ENCODE measurements around the gene ELF1. TPM values are rescaled to one million over a fixed set of nuclear protein-coding genes. Genes with fewer than 3 reads are reported as not detected.
"Not testable (repeated sequence)": the region's sequence is repeated elsewhere in the genome, so short reads cannot be mapped to it uniquely, and the experiment has no call there.

Gene ELF1
- total and polyA plus RNA-seq, 2 experiments from 2014 or later: 7.0 to 12.7 TPM

DNA sequence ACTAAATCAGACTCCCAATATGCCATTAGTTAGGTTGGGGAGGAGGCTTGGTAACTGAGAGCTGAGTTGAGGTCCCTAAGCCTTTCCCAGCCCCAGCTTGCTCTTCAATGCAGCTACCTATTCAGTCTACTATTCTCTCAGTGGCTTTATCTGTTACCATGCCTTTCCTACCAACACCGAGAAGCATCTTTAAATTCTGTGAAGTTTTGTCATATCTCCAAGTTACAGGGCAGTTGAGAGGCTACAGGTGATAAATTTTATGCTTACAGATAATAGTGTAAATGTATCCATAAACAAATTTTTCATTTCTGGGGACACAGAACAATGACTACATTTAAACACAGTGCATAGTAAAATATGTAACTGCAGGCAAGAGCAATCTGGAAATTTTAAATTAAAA is 110.6 kb downstream of the ELF1 start:
- no peaks in the 10 kb centered on the region for H3K4me1 ChIP-seq (ENCODE audit: insufficient read depth)
- H3K27ac ChIP-seq (ENCODE audit: low read depth): no peak overlapping the region
- no peaks in the 10 kb centered on the region for H3K36me3 Mint-ChIP-seq (ENCODE audit: low read depth)
- no peaks in the 10 kb centered on the region; the same call in 1 of the 2 replicates for H3K36me3 ChIP-seq (ENCODE audit: insufficient read depth)
- no peak overlapping the region for H3K4me3 Mint-ChIP-seq
- H3K9me3 Mint-ChIP-seq: no peaks in the 10 kb centered on the region
- H3F3A ChIP-seq (replicated peaks; ENCODE audit: low read depth): no peaks in the 10 kb centered on the region
- H3K4me2 ChIP-seq: no peak overlapping the region
- no peak overlapping the region for H3K27ac Mint-ChIP-seq
- H3K27me3 Mint-ChIP-seq (ENCODE audit: insufficient read depth, low read depth, poor library complexity): peaks cover 2% of the 10 kb centered on the region
- no peak overlapping the region for H2AFZ ChIP-seq
- no peak for TF ChIP-seq EZH2phosphoT487 (IDR thresholded peaks at IDR 0.05; ENCODE audit: unreplicated experiment)
- no peaks in the 10 kb centered on the region for H3K79me2 ChIP-seq (replicated peaks; ENCODE audit: insufficient read depth)
- DNase-seq (ENCODE audit: low spot score) (no peak), ATAC-seq (no peak)
- H3K9me2 ChIP-seq (ENCODE audit: insufficient read depth): no peaks in the 10 kb centered on the region
- no peak overlapping the region for H3K4me3 ChIP-seq
- no peaks in the 10 kb centered on the region for H3K27me3 ChIP-seq (ENCODE audit: insufficient read depth)
- H4K20me1 ChIP-seq (replicated peaks; ENCODE audit: insufficient read depth): no peaks in the 10 kb centered on the region
- H3K4me1 Mint-ChIP-seq: no peaks in the 10 kb centered on the region

DNA sequence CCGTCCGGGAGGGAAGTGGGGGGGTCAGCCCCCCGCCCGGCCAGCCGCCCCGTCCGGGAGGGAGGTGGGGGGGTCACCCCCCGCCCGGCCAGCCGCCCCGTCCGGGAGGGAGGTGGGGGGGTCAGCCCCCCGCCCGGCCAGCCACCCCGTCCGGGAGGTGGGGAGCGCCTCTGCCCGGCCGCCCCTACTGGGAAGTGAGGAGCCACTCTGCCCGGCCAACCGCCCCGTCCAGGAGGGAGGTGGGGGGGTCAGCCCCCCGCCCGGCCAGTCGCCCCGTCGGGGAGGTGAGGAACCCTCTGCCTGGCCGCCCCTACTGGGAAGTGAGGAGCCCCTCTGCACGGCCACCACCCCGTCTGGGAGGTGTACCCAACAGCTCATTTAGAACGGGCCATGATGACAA is 118.1 kb downstream of the ELF1 start:
- not testable (repeated sequence) for DNase-seq (ENCODE audit: low spot score); H3K4me1 ChIP-seq (ENCODE audit: insufficient read depth); H3K27me3 ChIP-seq (ENCODE audit: insufficient read depth)

GRCh38 chr13:40900568-40900967 is 118.5 kb downstream of the ELF1 start:
- not testable (repeated sequence) for H2AFZ ChIP-seq; H3K4me1 Mint-ChIP-seq; H3K27me3 Mint-ChIP-seq (ENCODE audit: insufficient read depth, low read depth, poor library complexity); H4K20me1 ChIP-seq (replicated peaks; ENCODE audit: insufficient read depth); H3K27me3 ChIP-seq (ENCODE audit: insufficient read depth); ATAC-seq; H3K27ac ChIP-seq (ENCODE audit: low read depth); H3K4me1 ChIP-seq (ENCODE audit: insufficient read depth); H3K27ac Mint-ChIP-seq; H3K9me2 ChIP-seq (ENCODE audit: insufficient read depth); H3K4me3 ChIP-seq; H3F3A ChIP-seq (replicated peaks; ENCODE audit: low read depth); H3K36me3 Mint-ChIP-seq (ENCODE audit: low read depth); H3K79me2 ChIP-seq (replicated peaks; ENCODE audit: insufficient read depth); H3K4me3 Mint-ChIP-seq; DNase-seq (ENCODE audit: low spot score); H3K36me3 ChIP-seq (ENCODE audit: insufficient read depth); H3K4me2 ChIP-seq
- H3K9me3 Mint-ChIP-seq: peaks cover 11% of the 10 kb centered on the region; the same call in 2 of the 3 replicates

More for the DNA sequence above, 118.1 kb downstream of the ELF1 start:
- peaks cover 11% of the 10 kb centered on the region; the same call in 2 of the 3 replicates for H3K9me3 Mint-ChIP-seq
- H3K36me3 ChIP-seq (ENCODE audit: insufficient read depth); H3K27ac ChIP-seq (ENCODE audit: low read depth); H3K27me3 Mint-ChIP-seq (ENCODE audit: insufficient read depth, low read depth, poor library complexity); H3K79me2 ChIP-seq (replicated peaks; ENCODE audit: insufficient read depth); H3K27ac Mint-ChIP-seq; H3K4me3 Mint-ChIP-seq; ATAC-seq; H3K9me2 ChIP-seq (ENCODE audit: insufficient read depth); H2AFZ ChIP-seq; H3K36me3 Mint-ChIP-seq (ENCODE audit: low read depth); H4K20me1 ChIP-seq (replicated peaks; ENCODE audit: insufficient read depth); H3K4me1 Mint-ChIP-seq; H3F3A ChIP-seq (replicated peaks; ENCODE audit: low read depth); H3K4me3 ChIP-seq; H3K4me2 ChIP-seq: not testable (repeated sequence)

- Histone ChIP-seq H2AFZ (no peak overlapping the region), H3K79me2 (replicated peaks; ENCODE audit: insufficient read depth) (no peaks in the 10 kb centered on the region)
- TF ChIP-seq POLR2AphosphoS5 (IDR thresholded peaks at IDR 0.05; ENCODE audit: low read depth): no peak
- TF ChIP-seq, protein P1, sequence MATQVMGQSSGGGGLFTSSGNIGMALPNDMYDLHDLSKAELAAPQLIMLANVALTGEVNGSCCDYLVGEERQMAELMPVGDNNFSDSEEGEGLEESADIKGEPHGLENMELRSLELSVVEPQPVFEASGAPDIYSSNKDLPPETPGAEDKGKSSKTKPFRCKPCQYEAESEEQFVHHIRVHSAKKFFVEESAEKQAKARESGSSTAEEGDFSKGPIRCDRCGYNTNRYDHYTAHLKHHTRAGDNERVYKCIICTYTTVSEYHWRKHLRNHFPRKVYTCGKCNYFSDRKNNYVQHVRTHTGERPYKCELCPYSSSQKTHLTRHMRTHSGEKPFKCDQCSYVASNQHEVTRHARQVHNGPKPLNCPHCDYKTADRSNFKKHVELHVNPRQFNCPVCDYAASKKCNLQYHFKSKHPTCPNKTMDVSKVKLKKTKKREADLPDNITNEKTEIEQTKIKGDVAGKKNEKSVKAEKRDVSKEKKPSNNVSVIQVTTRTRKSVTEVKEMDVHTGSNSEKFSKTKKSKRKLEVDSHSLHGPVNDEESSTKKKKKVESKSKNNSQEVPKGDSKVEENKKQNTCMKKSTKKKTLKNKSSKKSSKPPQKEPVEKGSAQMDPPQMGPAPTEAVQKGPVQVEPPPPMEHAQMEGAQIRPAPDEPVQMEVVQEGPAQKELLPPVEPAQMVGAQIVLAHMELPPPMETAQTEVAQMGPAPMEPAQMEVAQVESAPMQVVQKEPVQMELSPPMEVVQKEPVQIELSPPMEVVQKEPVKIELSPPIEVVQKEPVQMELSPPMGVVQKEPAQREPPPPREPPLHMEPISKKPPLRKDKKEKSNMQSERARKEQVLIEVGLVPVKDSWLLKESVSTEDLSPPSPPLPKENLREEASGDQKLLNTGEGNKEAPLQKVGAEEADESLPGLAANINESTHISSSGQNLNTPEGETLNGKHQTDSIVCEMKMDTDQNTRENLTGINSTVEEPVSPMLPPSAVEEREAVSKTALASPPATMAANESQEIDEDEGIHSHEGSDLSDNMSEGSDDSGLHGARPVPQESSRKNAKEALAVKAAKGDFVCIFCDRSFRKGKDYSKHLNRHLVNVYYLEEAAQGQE (IDR thresholded peaks at IDR 0.05; ENCODE audit: unreplicated experiment): no peak
- TF ChIP-seq NANOG (IDR thresholded peaks at IDR 0.05; ENCODE audit: borderline replicate concordance): no peak
- no peak for TF ChIP-seq EZH2 (IDR thresholded peaks at IDR 0.05; ENCODE audit: low read depth, unreplicated experiment)
- TF ChIP-seq CREB1 (CRISPR knock-in tag; IDR thresholded peaks at IDR 0.05; ENCODE audit: low read depth): no peak
- TF ChIP-seq EZH2phosphoT487 (IDR thresholded peaks at IDR 0.05; ENCODE audit: unreplicated experiment): no peak
Measured at GRCh38 chr13:40897053-40897452, 122.1 kb downstream of the ELF1 start.

More at GRCh38 chr13:40897053-40897452, 122.1 kb downstream of the ELF1 start:
- Mint-ChIP-seq H3K4me1 (no peaks in the 10 kb centered on the region; the same call in 2 of the 3 replicates), H3K36me3 (ENCODE audit: low read depth) (peaks cover 3% of the 10 kb centered on the region; the same call in 2 of the 3 replicates), H3K4me3 (no peak overlapping the region), H3K27ac (no peak overlapping the region), H3K9me3 (peaks cover 10% of the 10 kb centered on the region; the same call in 2 of the 3 replicates), H3K27me3 (ENCODE audit: insufficient read depth, low read depth, poor library complexity) (no peaks in the 10 kb centered on the region)
- H4K20me1 ChIP-seq (replicated peaks; ENCODE audit: insufficient read depth): no peaks in the 10 kb centered on the region
- ATAC-seq (no peak), DNase-seq (ENCODE audit: low spot score) (no peak)
- no peaks in the 10 kb centered on the region for H3K27me3 ChIP-seq (ENCODE audit: insufficient read depth)
- no peaks in the 10 kb centered on the region for H3K4me1 ChIP-seq (ENCODE audit: insufficient read depth)
- H3K4me3 ChIP-seq: no peak overlapping the region
- no peaks in the 10 kb centered on the region for H3K9me2 ChIP-seq (ENCODE audit: insufficient read depth)
- no peaks in the 10 kb centered on the region for H3F3A ChIP-seq (replicated peaks; ENCODE audit: low read depth)
- no peak overlapping the region for H3K27ac ChIP-seq (ENCODE audit: low read depth)
- no peak overlapping the region for H3K4me2 ChIP-seq
- H3K36me3 ChIP-seq (ENCODE audit: insufficient read depth): peaks cover 4% of the 10 kb centered on the region; the same call in 1 of the 2 replicates
